Gastroesophageal sphincter (tissue), 4 donors: Measurements from ENCODE around the gene SLC4A11. TPM values are rescaled to one million over a fixed set of nuclear protein-coding genes. Genes with fewer than 3 reads are reported as not detected.
A peak's percentile ranks its signal among the peaks of the same experiment; 100 is the strongest.

Experiments used
- ATAC-seq: fragments of 150-250 bp; one replicate; pipeline ENCODE4 v1.9.1; 2016; ENCODE audit warnings: mild to moderate bottlenecking, moderate library complexity
- H3K27ac ChIP-seq, 4 donors: fragments of 200-600 bp; sonication (generic) in 3 of 4; 1 replicate in 3 of 4; 2 replicates in 1 of 4; pipeline ENCODE4 v1.5.1; 2016 to 2019
- H3K27me3 ChIP-seq: fragments of 200-600 bp; sonication (generic); one replicate; pipeline ENCODE4 v1.5.1; 2019
- H3K36me3 ChIP-seq, 2 donors: fragments of 200-600 bp; sonication (generic); one replicate each; pipeline ENCODE4 v1.5.1; 2019; ENCODE audit warnings: control low read depth in 1 of 2
- H3K4me1 ChIP-seq, 3 donors: fragments of 200-600 bp; sonication (generic); 1 replicate in 2 of 3; 2 replicates in 1 of 3; pipeline ENCODE4 v1.5.1; 2016 to 2019; ENCODE audit warnings: control low read depth in 2 of 3
- H3K4me3 ChIP-seq, 2 donors: fragments of 200-600 bp; sonication (generic); one replicate each; pipeline ENCODE4 v1.5.1; 2019; ENCODE audit warnings: mild to moderate bottlenecking in 1 of 2, moderate library complexity in 1 of 2
- H3K9me3 ChIP-seq, 3 donors: fragments of 200-600 bp; sonication (generic); one replicate each; pipeline ENCODE4 v1.5.1; 2017 to 2019; ENCODE audit warnings: control low read depth in 2 of 3
- EP300 ChIP-seq: sonication (generic); formaldehyde crosslinking; IDR thresholded peaks from one replicate; pipeline ENCODE4 v1.6.1; 2017; ENCODE audit warnings: antibody characterized with exemption, mild to moderate bottlenecking
- POLR2A ChIP-seq, 2 donors: fragments of 450-650 bp; IDR thresholded peaks; one replicate each; pipeline ENCODE4 v1.6.1; 2017; ENCODE audit warnings: antibody characterized with exemption in 2 of 2, mild to moderate bottlenecking in 2 of 2, moderate library complexity in 1 of 2
- POLR2AphosphoS5 ChIP-seq: sonication (generic); formaldehyde crosslinking; IDR thresholded peaks from one replicate; pipeline ENCODE4 v1.6.1; 2017; ENCODE audit warnings: antibody characterized with exemption
- WGBS, 2 donors: methylation state at CpG; one replicate each; pipeline ENCODE4 v1.1.5; 2018; ENCODE audit warnings: low coverage in 1 of 2; 5-methylcytosine and 5-hydroxymethylcytosine counted together
- total RNA-seq, 4 donors: library from RNA; depleted of rRNA; stranded (reverse); fragments of >200 nt; gene quantifications; one replicate each; pipeline ENCODE4 v1.1.0, GENCODE V29; 2016
- TF ChIP-seq, protein P1 (sequence below), 4 experiments: fragments of 200-600 bp in 2 of 4; fragments of 450-650 bp in 2 of 4; sonication (generic) in 1 of 4; IDR thresholded peaks; one replicate each; pipeline ENCODE4 v1.5.1; 2017 to 2019; ENCODE audit warnings: antibody characterized with exemption in 4 of 4, mild to moderate bottlenecking in 2 of 4, moderate library complexity in 2 of 4

SLC4A11 gene
- total RNA-seq, 4 donors from 2014 or later = 0.31 to 3.3 (median 0.62) TPM; not detected in 1

DNA sequence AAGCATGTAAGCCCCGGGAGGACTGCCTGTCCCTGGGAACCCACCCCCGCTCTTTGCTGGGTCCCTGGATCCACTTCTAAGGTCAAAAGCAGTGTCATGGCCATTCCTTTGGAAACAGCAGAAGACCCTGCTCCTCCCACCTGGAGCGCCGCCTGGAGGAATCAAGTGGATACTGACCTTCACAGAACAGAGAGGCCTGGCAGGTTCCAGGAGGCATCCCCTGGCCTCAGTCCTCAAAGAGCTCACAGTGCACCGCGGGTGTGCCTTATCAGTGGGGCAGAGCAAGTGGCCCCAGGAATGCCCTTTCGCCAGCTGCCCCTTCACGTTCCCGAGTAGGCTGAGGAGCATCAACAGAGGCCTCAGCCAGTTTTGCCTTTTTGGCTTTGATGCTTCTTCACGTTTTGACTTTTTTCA, 11.1 kb upstream of the SLC4A11 start:
- H3K36me3 ChIP-seq = peaks cover 0 to 52% of the 10 kb centered on the region in 2 donors
- no peaks in the 10 kb centered on the region for H3K9me3 ChIP-seq
- H3K27me3 ChIP-seq = peaks cover 8% of the 10 kb centered on the region
- 83 to 86% methylated on average over 1 to 8 of the region's 10 CpGs for WGBS, 2 donors
- TF ChIP-seq, protein P1, sequence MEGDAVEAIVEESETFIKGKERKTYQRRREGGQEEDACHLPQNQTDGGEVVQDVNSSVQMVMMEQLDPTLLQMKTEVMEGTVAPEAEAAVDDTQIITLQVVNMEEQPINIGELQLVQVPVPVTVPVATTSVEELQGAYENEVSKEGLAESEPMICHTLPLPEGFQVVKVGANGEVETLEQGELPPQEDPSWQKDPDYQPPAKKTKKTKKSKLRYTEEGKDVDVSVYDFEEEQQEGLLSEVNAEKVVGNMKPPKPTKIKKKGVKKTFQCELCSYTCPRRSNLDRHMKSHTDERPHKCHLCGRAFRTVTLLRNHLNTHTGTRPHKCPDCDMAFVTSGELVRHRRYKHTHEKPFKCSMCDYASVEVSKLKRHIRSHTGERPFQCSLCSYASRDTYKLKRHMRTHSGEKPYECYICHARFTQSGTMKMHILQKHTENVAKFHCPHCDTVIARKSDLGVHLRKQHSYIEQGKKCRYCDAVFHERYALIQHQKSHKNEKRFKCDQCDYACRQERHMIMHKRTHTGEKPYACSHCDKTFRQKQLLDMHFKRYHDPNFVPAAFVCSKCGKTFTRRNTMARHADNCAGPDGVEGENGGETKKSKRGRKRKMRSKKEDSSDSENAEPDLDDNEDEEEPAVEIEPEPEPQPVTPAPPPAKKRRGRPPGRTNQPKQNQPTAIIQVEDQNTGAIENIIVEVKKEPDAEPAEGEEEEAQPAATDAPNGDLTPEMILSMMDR (IDR thresholded peaks at IDR 0.05) = no peak
- TF ChIP-seq POLR2AphosphoS5 = no peak
- no peak for TF ChIP-seq EP300
- TF ChIP-seq POLR2A (IDR thresholded peaks at IDR 0.05) = no peak
- no peak overlapping the region for H3K4me3 ChIP-seq
- ATAC-seq = no peak
- H3K27ac ChIP-seq = no peak overlapping the region
- H3K4me1 ChIP-seq = peaks cover 0 to 21% (median 9%) of the 10 kb centered on the region in 3 donors

- no peak overlapping the region for H3K27ac ChIP-seq
- peak; percentile 8 for ATAC-seq
- TF ChIP-seq EP300 = no peak
- TF ChIP-seq, protein P1 (IDR thresholded peaks at IDR 0.05) = no peak
- TF ChIP-seq POLR2AphosphoS5 = no peak
- TF ChIP-seq POLR2A (IDR thresholded peaks at IDR 0.05) = no peak
- peaks cover 0 to 21% (median 9%) of the 10 kb centered on the region in 3 donors for H3K4me1 ChIP-seq
- H3K36me3 ChIP-seq = peaks cover 0 to 41% of the 10 kb centered on the region in 2 donors
- WGBS, 2 donors = 30 to 63% methylated on average over 5 to 7 of the region's 18 CpGs
- peaks cover 19% of the 10 kb centered on the region for H3K27me3 ChIP-seq
- H3K9me3 ChIP-seq = no peaks in the 10 kb centered on the region
- peak overlapping the region in 1 of 2 donors; percentile 16 for H3K4me3 ChIP-seq
These were observed 10.0 kb upstream of the SLC4A11 start for GRCh38 chr20:3248993-3249347.

GRCh38 chr20:3248167-3248992, 9.4 kb upstream of the SLC4A11 start:
- TF ChIP-seq EP300 (no peak), POLR2A (IDR thresholded peaks at IDR 0.05) (peak in 1 of 2 donors; percentile 16)
- TF ChIP-seq, protein P1 (IDR thresholded peaks at IDR 0.05) = no peak
- peak overlapping the region in 1 of 2 donors; percentile 16 for H3K4me3 ChIP-seq
- WGBS, 2 donors = 11 to 21% methylated on average over 3 to 10 of the region's 53 CpGs
- peaks cover 25% of the 10 kb centered on the region for H3K27me3 ChIP-seq
- no peaks in the 10 kb centered on the region for H3K9me3 ChIP-seq
- no peak overlapping the region for H3K27ac ChIP-seq
- peaks cover 0 to 35% of the 10 kb centered on the region in 2 donors for H3K36me3 ChIP-seq
- peaks cover 0 to 21% (median 9%) of the 10 kb centered on the region in 3 donors for H3K4me1 ChIP-seq
- ATAC-seq = peak; percentile 48

DNA sequence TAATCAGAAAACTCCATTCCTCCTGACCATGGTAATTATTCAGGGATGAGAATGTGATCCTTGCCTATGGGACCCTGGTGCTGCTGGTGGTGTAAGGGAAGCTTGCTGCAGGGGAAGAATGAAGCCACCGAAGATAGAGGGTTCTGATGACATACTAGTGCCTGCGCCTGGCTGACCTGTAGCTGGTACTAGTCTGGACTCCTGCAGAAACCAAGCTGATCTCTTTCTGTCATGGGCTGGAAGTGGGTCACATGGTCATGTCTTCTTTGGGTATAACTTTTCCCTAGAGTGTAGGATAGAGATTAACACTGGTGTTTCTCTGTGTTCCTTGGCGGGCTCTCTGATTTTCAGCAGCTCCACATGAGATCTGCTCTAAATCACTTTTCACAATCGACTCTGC, 8.6 kb upstream of the SLC4A11 start:
- TF ChIP-seq EP300 (no peak), POLR2AphosphoS5 (no peak), POLR2A (IDR thresholded peaks at IDR 0.05) (no peak)
- TF ChIP-seq, protein P1 (IDR thresholded peaks at IDR 0.05) = no peak
- Histone ChIP-seq H3K36me3 (peaks cover 0 to 28% of the 10 kb centered on the region in 2 donors), H3K27me3 (peaks cover 32% of the 10 kb centered on the region), H3K27ac (no peak overlapping the region), H3K4me3 (no peak overlapping the region), H3K9me3 (no peaks in the 10 kb centered on the region), H3K4me1 (peaks cover 0 to 21% (median 9%) of the 10 kb centered on the region in 3 donors)
- 34 to 60% methylated on average over 1 to 2 of the region's 4 CpGs for WGBS, 2 donors
- ATAC-seq = no peak

DNA sequence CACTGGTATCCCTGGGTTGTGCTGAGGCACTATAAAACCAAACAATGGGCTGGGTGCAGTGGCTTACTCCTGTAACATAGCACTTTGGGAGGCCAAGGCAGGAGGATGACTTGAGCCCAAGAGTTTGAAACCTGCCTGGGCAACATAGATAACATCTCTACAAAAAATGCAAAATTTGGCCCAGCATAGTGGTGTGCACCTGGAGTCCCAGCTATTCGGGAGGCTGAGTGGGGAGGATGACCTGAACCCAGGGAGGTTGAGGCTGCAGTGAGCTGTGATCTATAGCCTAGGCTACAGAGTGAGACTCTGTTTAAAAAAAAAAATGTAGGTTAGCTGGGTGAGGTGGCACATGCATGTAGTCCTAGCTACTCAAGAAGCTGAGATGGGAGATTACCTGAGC, 7.7 kb upstream of the SLC4A11 start:
- Histone ChIP-seq H3K9me3 (no peaks in the 10 kb centered on the region), H3K4me3 (no peak overlapping the region), H3K4me1 (peaks cover 0 to 16% (median 9%) of the 10 kb centered on the region in 3 donors), H3K27me3 (peaks cover 37% of the 10 kb centered on the region), H3K27ac (no peak overlapping the region), H3K36me3 (peaks cover 0 to 18% of the 10 kb centered on the region in 2 donors)
- TF ChIP-seq, protein P1 (IDR thresholded peaks at IDR 0.05) = no peak
- TF ChIP-seq POLR2AphosphoS5 (no peak), POLR2A (IDR thresholded peaks at IDR 0.05) (no peak), EP300 (no peak)
- ATAC-seq = no peak
- WGBS, 2 donors = 100% methylated on average over 1 of the region's 1 CpG
